ENCODE data around the gene BNC2. TPM values are rescaled to one million over a fixed set of nuclear protein-coding genes. Genes with fewer than 3 reads are reported as not detected.

Gene BNC2
- total and polyA plus RNA-seq, 2 of the 4 experiments (the other 2 are of a cell fraction), result 15.5 to 45.2 TPM

GRCh38 chr9:16469184-16469583, 401.3 kb downstream of the BNC2 start:
- DNase-seq, result no peak
- ChIA-PET CTCF (no interaction called here), POLR2A (ENCODE audit: unreplicated experiment) (no interaction called here)
- peaks cover 8% of the 10 kb centered on the region for H3K36me3 ChIP-seq (ENCODE audit: control insufficient read depth, insufficient read depth, low read length)
- no peak overlapping the region for H3K27ac ChIP-seq (ENCODE audit: insufficient read depth, low read length)
- H2BK5ac ChIP-seq (ENCODE audit: low read depth, low read length, poor library complexity, severe bottlenecking), result no peak overlapping the region
- H2AK5ac ChIP-seq (ENCODE audit: low read depth, low read length), result no peak overlapping the region
- H3K18ac ChIP-seq (ENCODE audit: low read depth, low read length), result no peak overlapping the region
- no peaks in the 10 kb centered on the region for H4K20me1 ChIP-seq (ENCODE audit: insufficient read depth, low read length)
- H3K9ac ChIP-seq (ENCODE audit: low read depth, low read length), result no peak overlapping the region
- no peak overlapping the region for H2AFZ ChIP-seq (replicated peaks; ENCODE audit: low read length, poor library complexity)
- no peaks in the 10 kb centered on the region for H3K9me3 ChIP-seq (ENCODE audit: control insufficient read depth, insufficient read depth, low read length)
- no peak overlapping the region for H3K4me3 ChIP-seq (ENCODE audit: insufficient read depth, low read depth, low read length)
- H3K4me2 ChIP-seq (ENCODE audit: low read depth, low read length), result no peak overlapping the region
- in situ Hi-C loops (cut with MboI; ENCODE audit: low sequenced_read_pairs), result no loop called here
- peaks cover 11 to 20% of the 10 kb centered on the region in 2 experiments for H3K79me1 ChIP-seq (ENCODE audit: low read depth in 1 of 2, low read length in 2 of 2)
- WGBS, 2 experiments (ENCODE audit: extremely low coverage in 2 of 2, insufficient read length in 1 of 2), result 71% methylated on average over 2 of the region's 4 CpGs; no CpG with 5 or more reads in 1 of the 2 experiments
- no peaks in the 10 kb centered on the region for H3K4me1 ChIP-seq (ENCODE audit: control insufficient read depth, insufficient read depth, low read length)
- H2BK20ac ChIP-seq (ENCODE audit: low read depth, low read length), result no peak overlapping the region
- no peak overlapping the region for H4K8ac ChIP-seq (ENCODE audit: low read depth in 2 of 2, low read length in 2 of 2)
- no peaks in the 10 kb centered on the region for H3K27me3 ChIP-seq (ENCODE audit: control insufficient read depth, insufficient read depth, low read length)
- dilution Hi-C loops (cut with HindIII; ENCODE audit: low sequenced_read_pairs, unreplicated experiment), result no loop called here
- no peak overlapping the region; the same call in 1 of the 2 replicates for H4K5ac ChIP-seq (ENCODE audit: low read depth, low read length)
- no peak overlapping the region for H4K91ac ChIP-seq (ENCODE audit: insufficient read depth, low read depth, low read length)
- H2BK120ac ChIP-seq (ENCODE audit: low read depth, low read length), result no peak overlapping the region
- no peak overlapping the region for H3K4ac ChIP-seq (ENCODE audit: low read depth, low read length)
- BruUV-seq (replicated peaks), result no TSS peak
- H3K14ac ChIP-seq (replicated peaks; ENCODE audit: low read depth, low read length), result no peak overlapping the region
- intact Hi-C loops (cut with micrococcal nuclease), result no loop called here
- TF ChIP-seq SMC3 (IDR thresholded peaks at IDR 0.05; ENCODE audit: low read depth, low read length), result no peak
- TF ChIP-seq RAD21 (IDR thresholded peaks at IDR 0.05; ENCODE audit: low read length), result no peak
- no peak for TF ChIP-seq NFE2L2 (IDR thresholded peaks at IDR 0.05; ENCODE audit: low read depth, low read length)
- no peak for TF ChIP-seq CEBPB (IDR thresholded peaks at IDR 0.05; ENCODE audit: low read depth, low read length)
- no peak for TF ChIP-seq USF2 (IDR thresholded peaks at IDR 0.05; ENCODE audit: low read depth, low read length)
- TF ChIP-seq POLR2A (IDR thresholded peaks at IDR 0.05; ENCODE audit: low read depth, low read length), result no peak
- TF ChIP-seq MAZ (IDR thresholded peaks at IDR 0.05; ENCODE audit: borderline replicate concordance, low read depth, low read length), result no peak
- no peak for TF ChIP-seq CHD1 (IDR thresholded peaks at IDR 0.05; ENCODE audit: low read depth, low read length)
- no peak for TF ChIP-seq MXI1 (IDR thresholded peaks at IDR 0.05; ENCODE audit: borderline replicate concordance, low read depth, low read length)
- no peak for TF ChIP-seq RCOR1 (IDR thresholded peaks at IDR 0.05; ENCODE audit: insufficient replicate concordance, low read length)
- TF ChIP-seq, protein P1, sequence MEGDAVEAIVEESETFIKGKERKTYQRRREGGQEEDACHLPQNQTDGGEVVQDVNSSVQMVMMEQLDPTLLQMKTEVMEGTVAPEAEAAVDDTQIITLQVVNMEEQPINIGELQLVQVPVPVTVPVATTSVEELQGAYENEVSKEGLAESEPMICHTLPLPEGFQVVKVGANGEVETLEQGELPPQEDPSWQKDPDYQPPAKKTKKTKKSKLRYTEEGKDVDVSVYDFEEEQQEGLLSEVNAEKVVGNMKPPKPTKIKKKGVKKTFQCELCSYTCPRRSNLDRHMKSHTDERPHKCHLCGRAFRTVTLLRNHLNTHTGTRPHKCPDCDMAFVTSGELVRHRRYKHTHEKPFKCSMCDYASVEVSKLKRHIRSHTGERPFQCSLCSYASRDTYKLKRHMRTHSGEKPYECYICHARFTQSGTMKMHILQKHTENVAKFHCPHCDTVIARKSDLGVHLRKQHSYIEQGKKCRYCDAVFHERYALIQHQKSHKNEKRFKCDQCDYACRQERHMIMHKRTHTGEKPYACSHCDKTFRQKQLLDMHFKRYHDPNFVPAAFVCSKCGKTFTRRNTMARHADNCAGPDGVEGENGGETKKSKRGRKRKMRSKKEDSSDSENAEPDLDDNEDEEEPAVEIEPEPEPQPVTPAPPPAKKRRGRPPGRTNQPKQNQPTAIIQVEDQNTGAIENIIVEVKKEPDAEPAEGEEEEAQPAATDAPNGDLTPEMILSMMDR (conservative IDR thresholded peaks at IDR 0.05; ENCODE audit: low read depth, low read length), result no peak
- TF ChIP-seq, protein P2, sequence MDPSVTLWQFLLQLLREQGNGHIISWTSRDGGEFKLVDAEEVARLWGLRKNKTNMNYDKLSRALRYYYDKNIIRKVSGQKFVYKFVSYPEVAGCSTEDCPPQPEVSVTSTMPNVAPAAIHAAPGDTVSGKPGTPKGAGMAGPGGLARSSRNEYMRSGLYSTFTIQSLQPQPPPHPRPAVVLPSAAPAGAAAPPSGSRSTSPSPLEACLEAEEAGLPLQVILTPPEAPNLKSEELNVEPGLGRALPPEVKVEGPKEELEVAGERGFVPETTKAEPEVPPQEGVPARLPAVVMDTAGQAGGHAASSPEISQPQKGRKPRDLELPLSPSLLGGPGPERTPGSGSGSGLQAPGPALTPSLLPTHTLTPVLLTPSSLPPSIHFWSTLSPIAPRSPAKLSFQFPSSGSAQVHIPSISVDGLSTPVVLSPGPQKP (IDR thresholded peaks at IDR 0.05; ENCODE audit: borderline replicate concordance, low read depth, low read length), result no peak
- TF ChIP-seq FOS (IDR thresholded peaks at IDR 0.05; ENCODE audit: low read depth, low read length), result no peak
- no peak for TF ChIP-seq RFX5 (IDR thresholded peaks at IDR 0.05; ENCODE audit: low read depth, low read length)
- no peak for TF ChIP-seq BHLHE40 (IDR thresholded peaks at IDR 0.05; ENCODE audit: low read depth, low read length)
- no peak for TF ChIP-seq MAFK (IDR thresholded peaks at IDR 0.05; ENCODE audit: low read depth, low read length)
- no peak overlapping the region for H3K23ac ChIP-seq (ENCODE audit: low read depth, low read length)
- no peak overlapping the region for H2AK9ac ChIP-seq (replicated peaks; ENCODE audit: low read depth, low read length, poor library complexity)
- H3K9me1 ChIP-seq (ENCODE audit: insufficient read depth, low read length), result no peaks in the 10 kb centered on the region
- H2BK15ac ChIP-seq (ENCODE audit: low read depth, low read length), result no peak overlapping the region
- no peak for ATAC-seq (ENCODE audit: low read depth)
- H3K56ac ChIP-seq (ENCODE audit: extremely low read depth, insufficient read depth, low read length), result no peak overlapping the region
